HCT116 (cell line): ENCODE measurements around the gene CALN1.

Experiments
- ATF3 ChIP-seq: IDR thresholded peaks from 2 replicates; pipeline ENCODE4 v1.6.1; 2012
- CBX3 ChIP-seq: IDR thresholded peaks from 2 replicates; pipeline ENCODE4 v1.6.1; 2012; ENCODE audit warnings: low read depth
- CEBPB ChIP-seq: IDR thresholded peaks from 2 replicates; pipeline ENCODE4 v1.6.1; 2012; ENCODE audit warnings: low read depth
- EGR1 ChIP-seq: IDR thresholded peaks from 2 replicates; pipeline ENCODE4 v1.6.1; 2012; ENCODE audit warnings: low read depth
- EZH2phosphoT487 ChIP-seq: fragments of 200-600 bp; IDR thresholded peaks from 2 replicates; pipeline ENCODE4 v1.6.1; 2018; ENCODE audit warnings: antibody characterized with exemption, borderline replicate concordance
- FOSL1 ChIP-seq: IDR thresholded peaks from 2 replicates; pipeline ENCODE4 v1.6.1; 2012; ENCODE audit warnings: low read depth
- POLR2A ChIP-seq: IDR thresholded peaks from 2 replicates; pipeline ENCODE4 v1.7.0; 2011; ENCODE audit warnings: borderline replicate concordance; ENCODE audit not compliant: insufficient read depth, insufficient read length; ENCODE audit errors: extremely low read depth
- RAD21 ChIP-seq: IDR thresholded peaks from 2 replicates; pipeline ENCODE4 v1.6.1; 2012; ENCODE audit warnings: low read depth, mild to moderate bottlenecking
- REST ChIP-seq: IDR thresholded peaks from 2 replicates; pipeline ENCODE4 v1.6.1; 2012; ENCODE audit warnings: low read depth
- SP1 ChIP-seq: IDR thresholded peaks from 2 replicates; pipeline ENCODE4 v1.6.1; 2012; ENCODE audit warnings: low read depth
- TF ChIP-seq, protein P1 (sequence below), 3 experiments: fragments of 200-600 bp in 1 of 3; sonication (generic) in 1 of 3; IDR thresholded peaks in 2 of 3; conservative IDR thresholded peaks in 1 of 3; 2 replicates each; pipeline ENCODE4 v1.5.1; 2012 to 2017; ENCODE audit warnings: low read depth in 2 of 3, low read length in 2 of 3, antibody characterized with exemption in 1 of 3, borderline replicate concordance in 1 of 3, control low read depth in 1 of 3, mild to moderate bottlenecking in 1 of 3, mixed read lengths in 1 of 3, mixed run types in 1 of 3, moderate library complexity in 1 of 3; ENCODE audit not compliant: insufficient read depth in 1 of 3
- TF ChIP-seq, protein P2 (sequence below): IDR thresholded peaks from 2 replicates; pipeline ENCODE4 v1.6.1; 2011; ENCODE audit warnings: mild to moderate bottlenecking, low read length, moderate library complexity; ENCODE audit not compliant: insufficient replicate concordance; ENCODE audit errors: extremely low read depth

DNA sequence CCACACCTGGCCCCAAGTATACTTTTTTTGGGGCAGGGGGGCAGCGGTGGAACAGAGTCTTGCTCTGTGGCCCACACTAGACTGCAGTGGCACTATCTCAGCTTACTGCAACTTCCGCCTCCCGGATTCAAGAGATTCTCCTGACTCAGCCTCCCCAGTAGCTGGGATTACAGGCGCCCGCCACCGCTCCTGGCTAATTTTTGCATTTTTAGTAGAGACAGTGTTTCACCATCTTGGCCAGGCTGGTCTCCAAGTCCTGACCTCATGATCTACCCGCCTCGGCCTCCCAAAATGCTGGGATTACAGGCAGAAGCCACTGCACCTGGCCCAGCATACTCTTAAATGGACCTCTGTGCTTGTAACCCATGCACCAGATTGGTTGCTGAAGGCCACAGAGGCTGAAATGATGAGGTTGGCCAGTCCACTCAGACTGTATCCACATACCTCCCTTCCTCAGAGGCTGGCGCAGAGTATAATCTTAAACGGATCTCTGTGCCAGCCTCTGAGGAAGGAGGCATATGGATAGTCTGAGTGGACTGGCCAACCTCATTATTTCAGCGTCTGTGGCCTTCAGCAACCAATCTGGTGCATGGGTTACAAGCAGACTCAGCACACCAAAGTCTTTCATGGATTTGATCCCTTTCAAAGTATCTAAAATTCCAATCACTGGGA is 3.0 kb downstream of the CALN1 start:
- no peak for TF ChIP-seq CBX3
- no peak for TF ChIP-seq REST
- no peak for TF ChIP-seq ATF3
- TF ChIP-seq, protein P1, sequence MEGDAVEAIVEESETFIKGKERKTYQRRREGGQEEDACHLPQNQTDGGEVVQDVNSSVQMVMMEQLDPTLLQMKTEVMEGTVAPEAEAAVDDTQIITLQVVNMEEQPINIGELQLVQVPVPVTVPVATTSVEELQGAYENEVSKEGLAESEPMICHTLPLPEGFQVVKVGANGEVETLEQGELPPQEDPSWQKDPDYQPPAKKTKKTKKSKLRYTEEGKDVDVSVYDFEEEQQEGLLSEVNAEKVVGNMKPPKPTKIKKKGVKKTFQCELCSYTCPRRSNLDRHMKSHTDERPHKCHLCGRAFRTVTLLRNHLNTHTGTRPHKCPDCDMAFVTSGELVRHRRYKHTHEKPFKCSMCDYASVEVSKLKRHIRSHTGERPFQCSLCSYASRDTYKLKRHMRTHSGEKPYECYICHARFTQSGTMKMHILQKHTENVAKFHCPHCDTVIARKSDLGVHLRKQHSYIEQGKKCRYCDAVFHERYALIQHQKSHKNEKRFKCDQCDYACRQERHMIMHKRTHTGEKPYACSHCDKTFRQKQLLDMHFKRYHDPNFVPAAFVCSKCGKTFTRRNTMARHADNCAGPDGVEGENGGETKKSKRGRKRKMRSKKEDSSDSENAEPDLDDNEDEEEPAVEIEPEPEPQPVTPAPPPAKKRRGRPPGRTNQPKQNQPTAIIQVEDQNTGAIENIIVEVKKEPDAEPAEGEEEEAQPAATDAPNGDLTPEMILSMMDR (IDR thresholded peaks at IDR 0.05 in 2 of 3, conservative IDR thresholded peaks at IDR 0.05 in 1 of 3; ENCODE audit: borderline replicate concordance in 1 of 3, insufficient read depth in 1 of 3, low read depth in 2 of 3, low read length in 2 of 3): no peak
- TF ChIP-seq EGR1: no peak
- TF ChIP-seq, protein P2, sequence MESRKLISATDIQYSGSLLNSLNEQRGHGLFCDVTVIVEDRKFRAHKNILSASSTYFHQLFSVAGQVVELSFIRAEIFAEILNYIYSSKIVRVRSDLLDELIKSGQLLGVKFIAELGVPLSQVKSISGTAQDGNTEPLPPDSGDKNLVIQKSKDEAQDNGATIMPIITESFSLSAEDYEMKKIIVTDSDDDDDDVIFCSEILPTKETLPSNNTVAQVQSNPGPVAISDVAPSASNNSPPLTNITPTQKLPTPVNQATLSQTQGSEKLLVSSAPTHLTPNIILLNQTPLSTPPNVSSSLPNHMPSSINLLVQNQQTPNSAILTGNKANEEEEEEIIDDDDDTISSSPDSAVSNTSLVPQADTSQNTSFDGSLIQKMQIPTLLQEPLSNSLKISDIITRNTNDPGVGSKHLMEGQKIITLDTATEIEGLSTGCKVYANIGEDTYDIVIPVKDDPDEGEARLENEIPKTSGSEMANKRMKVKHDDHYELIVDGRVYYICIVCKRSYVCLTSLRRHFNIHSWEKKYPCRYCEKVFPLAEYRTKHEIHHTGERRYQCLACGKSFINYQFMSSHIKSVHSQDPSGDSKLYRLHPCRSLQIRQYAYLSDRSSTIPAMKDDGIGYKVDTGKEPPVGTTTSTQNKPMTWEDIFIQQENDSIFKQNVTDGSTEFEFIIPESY: no peak
- no peak for TF ChIP-seq EZH2phosphoT487
- no peak for TF ChIP-seq POLR2A
- no peak for TF ChIP-seq FOSL1
- TF ChIP-seq SP1: no peak
- TF ChIP-seq CEBPB: no peak
- no peak for TF ChIP-seq RAD21
